GM12878 (cell line): ENCODE results near the gene DCP1B. TPM values are rescaled to one million over a fixed set of nuclear protein-coding genes. Genes with fewer than 3 reads are reported as not detected.

Experiments used
- BCL3 ChIP-seq: IDR thresholded peaks from 2 replicates; pipeline ENCODE4 v1.6.1; 2011; ENCODE audit warnings: borderline replicate concordance, low read depth, mild to moderate bottlenecking, moderate library complexity, low read length; ENCODE audit not compliant: insufficient read depth, poor library complexity, severe bottlenecking
- CEBPB ChIP-seq, 2 experiments: fragments of 150-350 bp in 1 of 2; IDR thresholded peaks; 2 replicates each; pipeline ENCODE4 v1.6.1; 2012 to 2014; ENCODE audit warnings: low read depth in 2 of 2, low read length in 2 of 2, borderline replicate concordance in 1 of 2, inconsistent platforms in 1 of 2
- IRF4 ChIP-seq: IDR thresholded peaks from 2 replicates; pipeline ENCODE4 v1.6.1; 2011; ENCODE audit warnings: low read depth, low read length
- JUNB ChIP-seq: IDR thresholded peaks from 2 replicates; pipeline ENCODE4 v1.6.1; 2016; ENCODE audit warnings: antibody characterized with exemption, mild to moderate bottlenecking
- KDM1A ChIP-seq: fragments of 200-600 bp; sonication (generic); IDR thresholded peaks from 2 replicates; pipeline ENCODE4 v1.6.1; 2016; ENCODE audit warnings: borderline replicate concordance
- MEF2A ChIP-seq: IDR thresholded peaks from 2 replicates; pipeline ENCODE4 v1.6.1; 2011; ENCODE audit warnings: low read depth, mild to moderate bottlenecking, low read length, moderate library complexity; ENCODE audit not compliant: insufficient read depth
- MXI1 ChIP-seq: fragments of 150-350 bp; IDR thresholded peaks from 2 replicates; pipeline ENCODE4 v1.6.1; 2011; ENCODE audit warnings: low read depth, mild to moderate bottlenecking, inconsistent platforms, low read length, improper control_type of control experiment
- NFIC ChIP-seq: IDR thresholded peaks from 2 replicates; pipeline ENCODE4 v1.6.1; 2012; ENCODE audit warnings: low read depth, mild to moderate bottlenecking, inconsistent platforms, low read length, moderate library complexity
- NKRF ChIP-seq: fragments of 450-650 bp; conservative IDR thresholded peaks from 2 replicates; pipeline ENCODE4 v1.6.1; 2017; ENCODE audit warnings: mild to moderate bottlenecking, moderate library complexity
- PAX5 ChIP-seq: IDR thresholded peaks from 2 replicates; pipeline ENCODE4 v1.6.1; 2011; ENCODE audit warnings: low read depth, low read length, borderline replicate concordance
- POLR2AphosphoS5 ChIP-seq: IDR thresholded peaks from 2 replicates; pipeline ENCODE4 v1.6.1; 2011; ENCODE audit warnings: mild to moderate bottlenecking, low read length, inconsistent platforms
- RAD51 ChIP-seq: fragments of 450-650 bp; IDR thresholded peaks from 2 replicates; pipeline ENCODE4 v1.6.1; 2016; ENCODE audit warnings: moderate library complexity, mild to moderate bottlenecking, inconsistent platforms
- RB1 ChIP-seq: fragments of 450-650 bp; formaldehyde crosslinking; IDR thresholded peaks from 2 replicates; pipeline ENCODE4 v1.6.1; 2017; ENCODE audit warnings: mild to moderate bottlenecking, borderline replicate concordance
- RCOR1 ChIP-seq: conservative IDR thresholded peaks from 2 replicates; pipeline ENCODE4 v1.6.1; 2012; ENCODE audit warnings: low read depth, low read length, improper control_type of control experiment
- REST ChIP-seq: IDR thresholded peaks from 2 replicates; pipeline ENCODE4 v1.6.1; 2012; ENCODE audit warnings: mild to moderate bottlenecking, low read depth, low read length
- STAT3 ChIP-seq: IDR thresholded peaks from 2 replicates; pipeline ENCODE4 v1.6.1; 2011; ENCODE audit warnings: low read depth, low read length, improper control_type of control experiment
- SUZ12 ChIP-seq: fragments of 200-600 bp; sonication (generic); IDR thresholded peaks from one replicate; pipeline ENCODE4 v1.6.1; 2018; ENCODE audit warnings: antibody characterized with exemption, mild to moderate bottlenecking; ENCODE audit not compliant: unreplicated experiment
- TCF7 ChIP-seq: IDR thresholded peaks from 2 replicates; pipeline ENCODE4 v1.6.1; 2014; ENCODE audit warnings: antibody characterized with exemption, borderline replicate concordance
- YY1 ChIP-seq: IDR thresholded peaks from 2 replicates; pipeline ENCODE4 v1.6.1; 2011; ENCODE audit warnings: low read depth, mild to moderate bottlenecking, low read length
- ZNF687 ChIP-seq: fragments of 450-650 bp; IDR thresholded peaks from 2 replicates; pipeline ENCODE4 v1.6.1; 2017; ENCODE audit warnings: mild to moderate bottlenecking, moderate library complexity
- polyA plus RNA-seq, 11 experiments: library from polyadenylated mRNA; depleted of rRNA in 4 of 11; unstranded in 6 of 11; stranded (reverse) in 5 of 11; fragments of >200 nt; fragmentation: Nextera tagmentation in 4 of 11; fragmentation: Illumina TruSeq in 1 of 11; extraction: Ambion mirVana in 4 of 11; extraction: Trizol in 1 of 11; gene quantifications; 1 replicate in 1 of 11; 2 replicates in 10 of 11; pipeline versions ENCODE4 v1.2.1 to v1.2.3, GENCODE V29; 2011 to 2016; ENCODE audit warnings: inconsistent platforms in 2 of 11, missing spikeins in 2 of 11, low read depth in 1 of 11
- total RNA-seq, 4 experiments: library from RNA; depleted of rRNA in 3 of 4; stranded (reverse); fragments of >200 nt in 3 of 4; fragmentation: Illumina TruSeq in 1 of 4; extraction: Trizol in 1 of 4; gene quantifications; 2 replicates each; pipeline versions ENCODE4 v1.2.1 to v1.2.3, GENCODE V29; 2013 to 2021

The DCP1B gene
- total and polyA plus RNA-seq, 10 of the 15 experiments (the other 5 are each of a cell fraction or from before 2014, with no cell fraction given), result 1.3 to 23.4 (median 15.3) TPM

- TF ChIP-seq NFIC (peak; percentile 69; the same call in 1 of the 2 replicates), MEF2A (no peak), CEBPB (IDR thresholded peaks at IDR 0.05; ENCODE audit: borderline replicate concordance in 1 of 2, low read depth in 2 of 2, low read length in 2 of 2) (no peak), POLR2AphosphoS5 (no peak), YY1 (peak; percentile 46; the same call in 1 of the 2 replicates), TCF7 (peak; percentile 71), RAD51 (no peak), BCL3 (no peak), NKRF (no peak), JUNB (peak; percentile 80), SUZ12 (no peak), RB1 (no peak), RCOR1 (no peak), PAX5 (no peak), ZNF687 (no peak), KDM1A (no peak), REST (no peak), STAT3 (no peak), IRF4 (peak; percentile 85), MXI1 (no peak)
These were observed 8.9 kb downstream of the DCP1B start (continued) for GRCh38 chr12:1995205-1995896.
